Measurements from ENCODE around the gene ACOX2.

Gene ACOX2

DNA sequence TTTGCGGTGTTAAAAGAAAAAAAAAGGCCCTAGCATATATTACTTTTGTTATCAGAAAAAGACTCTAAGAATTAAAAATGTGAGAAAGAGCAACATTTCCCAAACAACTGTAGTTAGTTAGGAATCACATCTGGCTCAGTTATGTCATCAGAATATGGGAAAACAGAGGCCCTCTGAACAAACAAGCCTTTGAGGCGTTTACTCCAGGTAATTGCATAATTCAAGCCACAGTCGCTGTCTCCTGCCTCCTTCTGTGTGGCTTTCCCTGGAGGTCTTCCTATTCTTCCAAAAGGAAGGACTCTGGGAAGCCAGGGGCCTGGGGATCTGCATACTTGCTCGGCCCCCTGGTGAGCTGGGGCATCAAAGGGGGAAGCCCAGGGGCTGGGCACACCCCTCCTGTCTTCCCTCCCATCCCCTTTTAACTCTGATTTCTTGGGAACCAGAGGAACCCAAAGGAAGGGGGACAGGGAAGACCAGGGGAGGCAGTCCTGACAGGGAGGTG, 43.9 kb upstream of the ACOX2 start:
- no peaks in the 10 kb centered on the region for H3K27me3 ChIP-seq
- TF ChIP-seq, protein P1, sequence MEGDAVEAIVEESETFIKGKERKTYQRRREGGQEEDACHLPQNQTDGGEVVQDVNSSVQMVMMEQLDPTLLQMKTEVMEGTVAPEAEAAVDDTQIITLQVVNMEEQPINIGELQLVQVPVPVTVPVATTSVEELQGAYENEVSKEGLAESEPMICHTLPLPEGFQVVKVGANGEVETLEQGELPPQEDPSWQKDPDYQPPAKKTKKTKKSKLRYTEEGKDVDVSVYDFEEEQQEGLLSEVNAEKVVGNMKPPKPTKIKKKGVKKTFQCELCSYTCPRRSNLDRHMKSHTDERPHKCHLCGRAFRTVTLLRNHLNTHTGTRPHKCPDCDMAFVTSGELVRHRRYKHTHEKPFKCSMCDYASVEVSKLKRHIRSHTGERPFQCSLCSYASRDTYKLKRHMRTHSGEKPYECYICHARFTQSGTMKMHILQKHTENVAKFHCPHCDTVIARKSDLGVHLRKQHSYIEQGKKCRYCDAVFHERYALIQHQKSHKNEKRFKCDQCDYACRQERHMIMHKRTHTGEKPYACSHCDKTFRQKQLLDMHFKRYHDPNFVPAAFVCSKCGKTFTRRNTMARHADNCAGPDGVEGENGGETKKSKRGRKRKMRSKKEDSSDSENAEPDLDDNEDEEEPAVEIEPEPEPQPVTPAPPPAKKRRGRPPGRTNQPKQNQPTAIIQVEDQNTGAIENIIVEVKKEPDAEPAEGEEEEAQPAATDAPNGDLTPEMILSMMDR (IDR thresholded peaks at IDR 0.05; ENCODE audit: low read depth, low read length) = no peak
- no peak overlapping the region for H3K4me3 ChIP-seq (ENCODE audit: low read depth, low read length)
- no peaks in the 10 kb centered on the region for H3K9me3 ChIP-seq
- H3K4me1 ChIP-seq = 0 out of 2 replicates have a peak, but pooled peaks cover 3% of the 10 kb centered on the region
- H3K36me3 ChIP-seq = no peaks in the 10 kb centered on the region
- DNase-seq = no peak

DNA sequence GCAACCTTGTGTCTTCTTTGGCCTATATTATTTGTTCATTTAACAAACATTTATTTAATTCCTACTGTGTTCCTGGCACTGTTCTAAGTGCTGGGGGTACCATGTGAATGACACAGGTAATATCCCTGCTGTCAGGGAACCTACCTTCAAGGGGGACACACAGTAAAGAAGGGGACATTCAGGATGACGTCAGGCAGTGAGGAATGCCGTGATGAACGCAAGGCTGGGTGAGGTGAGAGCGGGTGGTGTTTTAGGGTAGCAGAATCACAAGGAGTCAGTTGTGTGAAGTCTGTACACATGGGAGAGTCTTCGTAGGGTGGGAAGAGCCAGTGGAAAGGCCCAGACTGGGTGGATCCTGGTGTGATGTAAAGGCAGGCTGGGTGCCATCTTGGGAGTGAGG, 41.9 kb upstream of the ACOX2 start:
- Histone ChIP-seq H3K9me3 (no peaks in the 10 kb centered on the region), H3K4me1 (0 out of 2 replicates have a peak, but pooled peaks cover 3% of the 10 kb centered on the region), H3K27me3 (no peaks in the 10 kb centered on the region), H3K36me3 (no peaks in the 10 kb centered on the region), H3K4me3 (ENCODE audit: low read depth, low read length) (no peak overlapping the region)
- no peak for DNase-seq
- TF ChIP-seq, protein P1 (IDR thresholded peaks at IDR 0.05; ENCODE audit: low read depth, low read length) = no peak

DNA sequence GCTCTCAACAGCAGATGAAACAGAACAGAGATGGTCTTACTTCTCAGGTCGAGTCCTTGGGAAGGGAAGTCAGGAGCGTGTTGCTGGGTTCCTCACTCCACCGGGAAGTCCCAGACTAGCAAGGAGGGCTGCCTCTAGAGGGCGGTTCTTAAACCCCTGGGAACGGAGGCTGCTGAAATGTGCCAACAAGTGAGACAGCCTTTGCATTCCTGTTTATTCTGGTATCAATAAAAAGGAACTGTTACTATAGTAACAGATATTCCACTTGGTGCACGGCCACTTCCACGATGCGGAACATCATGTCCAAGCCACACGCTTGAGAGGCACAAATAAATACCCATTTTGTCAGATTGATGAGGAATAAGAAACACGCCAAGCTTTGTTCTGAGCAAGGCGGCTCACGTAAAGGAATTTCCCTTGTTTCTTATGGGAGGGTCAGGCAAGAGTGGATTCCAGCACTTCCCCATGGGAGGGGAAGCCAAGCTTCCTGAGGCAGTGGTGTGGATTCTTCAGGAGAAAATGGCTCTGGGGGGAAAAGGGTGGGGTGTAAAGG, 40.4 kb upstream of the ACOX2 start, which contains the start of gene FAM107A:
Gene FAM107A, minus strand, starts transcription at position 123 of the 553 bp plus-strand sequence. CDS start 7,531 bp downstream, outside the sequence.
- Histone ChIP-seq H3K9me3 (no peaks in the 10 kb centered on the region), H3K27me3 (no peaks in the 10 kb centered on the region), H3K4me3 (ENCODE audit: low read depth, low read length) (no peak within 1 kb of the TSS), H3K36me3 (no peaks in the 10 kb centered on the region), H3K4me1 (0 out of 2 replicates have a peak, but pooled peaks cover 3% of the 10 kb centered on the region)
- TF ChIP-seq, protein P1 (IDR thresholded peaks at IDR 0.05; ENCODE audit: low read depth, low read length) = no peak
- no peak for DNase-seq

DNA sequence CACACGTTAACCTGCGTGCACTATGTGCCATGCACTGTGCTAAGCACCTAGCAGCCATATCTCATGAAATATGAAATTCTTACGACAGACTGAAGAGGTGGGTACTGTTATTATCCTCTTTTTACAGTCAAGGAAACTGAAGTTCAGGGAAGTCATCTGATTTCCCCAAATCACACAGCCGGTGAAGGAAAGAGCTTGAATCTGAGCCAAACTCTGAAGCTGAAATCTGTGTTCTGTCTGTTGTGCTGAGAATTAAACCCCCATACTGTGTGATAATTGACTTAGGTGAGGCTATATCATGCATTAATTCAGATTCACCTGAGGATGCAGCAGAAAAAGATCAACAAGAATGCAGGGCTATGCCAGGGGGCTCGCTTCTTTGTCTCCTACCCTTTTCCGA, 39.7 kb upstream of the ACOX2 start:
- Histone ChIP-seq H3K4me1 (0 out of 2 replicates have a peak, but pooled peaks cover 3% of the 10 kb centered on the region), H3K4me3 (ENCODE audit: low read depth, low read length) (no peak overlapping the region), H3K36me3 (no peaks in the 10 kb centered on the region), H3K9me3 (no peaks in the 10 kb centered on the region), H3K27me3 (no peaks in the 10 kb centered on the region)
- no peak for DNase-seq
- TF ChIP-seq, protein P1 (IDR thresholded peaks at IDR 0.05; ENCODE audit: low read depth, low read length) = no peak

DNA sequence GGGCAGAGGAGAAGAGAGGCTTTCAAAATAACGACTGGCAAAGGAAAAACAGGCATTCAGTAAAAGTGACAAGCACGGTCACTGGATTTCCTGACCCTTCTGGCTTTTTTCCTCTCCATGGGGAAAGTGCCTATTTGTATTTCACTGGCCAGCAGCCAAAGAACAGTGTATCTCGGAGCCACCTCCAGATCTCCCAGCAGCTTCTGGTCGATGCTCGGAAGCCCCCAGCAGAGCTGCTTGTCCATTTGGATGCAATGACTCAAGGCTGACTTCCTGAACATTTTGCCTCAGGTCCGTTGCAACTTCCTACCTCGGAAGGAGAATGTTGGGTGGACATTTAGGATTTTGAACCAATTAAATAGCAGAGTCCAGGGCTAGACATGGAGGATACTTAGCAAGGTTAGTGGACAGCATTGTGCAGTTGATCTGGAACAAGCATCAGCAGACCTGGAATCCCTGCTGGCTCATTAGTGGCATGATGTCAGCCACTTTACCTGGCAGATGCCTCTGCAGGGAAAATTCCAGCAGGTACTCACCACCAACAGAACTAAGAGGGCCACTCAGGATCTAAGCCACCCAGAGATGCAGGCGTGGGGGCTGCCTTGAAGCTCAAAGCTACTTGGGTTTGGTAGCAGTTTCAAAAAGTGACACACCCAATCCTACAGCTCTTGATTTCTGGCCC, 39.1 kb upstream of the ACOX2 start:
- TF ChIP-seq, protein P1 (IDR thresholded peaks at IDR 0.05; ENCODE audit: low read depth, low read length) = no peak
- DNase-seq = peak; percentile 47
- no peaks in the 10 kb centered on the region for H3K9me3 ChIP-seq
- no peaks in the 10 kb centered on the region for H3K36me3 ChIP-seq
- 0 out of 2 replicates have a peak, but pooled peaks cover 3% of the 10 kb centered on the region for H3K4me1 ChIP-seq
- no peaks in the 10 kb centered on the region for H3K27me3 ChIP-seq
- no peak overlapping the region for H3K4me3 ChIP-seq (ENCODE audit: low read depth, low read length)

DNA sequence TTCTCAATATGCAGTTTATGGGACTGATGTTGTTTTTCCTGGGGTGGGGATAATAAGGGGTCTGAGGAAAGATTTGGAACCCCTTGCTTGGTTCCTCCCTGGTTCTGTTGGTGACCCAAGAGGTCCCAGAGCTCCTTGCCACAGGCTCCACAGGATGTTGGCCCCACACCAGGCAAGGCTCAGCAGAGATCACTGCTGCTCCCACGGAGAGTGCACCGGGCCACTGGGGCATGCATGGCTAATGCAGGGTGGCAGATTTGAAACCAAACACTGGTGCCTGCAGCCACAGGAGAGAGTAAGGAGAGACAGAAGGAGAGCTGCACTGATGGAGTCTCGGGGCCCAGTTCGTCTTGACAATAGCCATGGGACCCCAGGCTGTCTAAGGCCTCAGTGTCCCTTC, 37.7 kb upstream of the ACOX2 start:
- TF ChIP-seq, protein P1 (IDR thresholded peaks at IDR 0.05; ENCODE audit: low read depth, low read length) = no peak
- DNase-seq = no peak
- 0 out of 2 replicates have a peak, but pooled peaks cover 3% of the 10 kb centered on the region for H3K4me1 ChIP-seq
- H3K9me3 ChIP-seq = no peaks in the 10 kb centered on the region
- H3K36me3 ChIP-seq = no peaks in the 10 kb centered on the region
- H3K4me3 ChIP-seq (ENCODE audit: low read depth, low read length) = no peak overlapping the region
- H3K27me3 ChIP-seq = no peaks in the 10 kb centered on the region

All from BE2C (cell line).